GM12874 (cell line): Measurements from ENCODE around the gene SAMD4B.
A peak's percentile ranks its signal among the peaks of the same experiment; 100 is the strongest.

ENCODE experiments used
- TF ChIP-seq, protein P1 (sequence below): IDR thresholded peaks from 2 replicates; pipeline ENCODE4 v1.5.1; 2011; ENCODE audit warnings: low read depth, mild to moderate bottlenecking, control low read depth, low read length, moderate library complexity; ENCODE audit not compliant: insufficient read depth

SAMD4B gene

DNA sequence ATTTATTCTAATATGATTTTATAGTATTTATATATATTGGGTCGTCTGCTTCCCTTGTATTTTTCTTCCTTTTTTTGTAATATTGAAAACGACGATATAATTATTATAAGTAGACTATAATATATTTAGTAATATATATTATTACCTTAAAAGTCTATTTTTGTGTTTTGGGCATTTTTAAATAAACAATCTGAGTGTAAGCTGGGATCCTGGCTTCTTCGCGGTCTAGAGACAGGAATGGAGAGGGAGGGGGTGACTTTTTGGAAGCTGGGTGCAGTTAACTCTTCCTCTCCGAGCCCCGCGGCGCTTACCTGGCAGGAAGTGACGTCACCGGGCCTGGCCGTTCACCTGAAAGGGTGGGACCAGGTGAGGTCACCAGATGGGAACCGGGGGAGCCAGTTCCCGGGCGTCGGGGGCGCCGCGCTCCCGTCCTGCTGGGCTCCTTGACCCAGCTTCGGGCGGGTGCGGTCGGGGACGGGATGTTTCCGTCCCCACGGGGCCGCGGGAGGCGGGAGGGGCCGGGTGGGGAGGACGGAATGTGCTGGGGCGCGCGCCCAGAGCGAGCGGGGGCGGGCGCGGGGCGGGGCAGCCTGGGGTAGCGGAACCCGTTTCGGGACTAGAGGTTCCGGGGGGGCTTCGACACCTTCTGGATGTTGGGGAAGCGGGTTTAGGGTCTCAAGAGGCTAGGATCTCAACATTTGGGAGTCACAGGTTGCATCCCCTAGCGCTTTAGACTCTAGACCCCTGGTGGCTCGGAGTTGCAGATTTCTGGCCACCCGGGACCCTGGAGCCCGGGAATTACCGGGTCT, 67.2 kb downstream of the SAMD4B start:
- TF ChIP-seq, protein P1, sequence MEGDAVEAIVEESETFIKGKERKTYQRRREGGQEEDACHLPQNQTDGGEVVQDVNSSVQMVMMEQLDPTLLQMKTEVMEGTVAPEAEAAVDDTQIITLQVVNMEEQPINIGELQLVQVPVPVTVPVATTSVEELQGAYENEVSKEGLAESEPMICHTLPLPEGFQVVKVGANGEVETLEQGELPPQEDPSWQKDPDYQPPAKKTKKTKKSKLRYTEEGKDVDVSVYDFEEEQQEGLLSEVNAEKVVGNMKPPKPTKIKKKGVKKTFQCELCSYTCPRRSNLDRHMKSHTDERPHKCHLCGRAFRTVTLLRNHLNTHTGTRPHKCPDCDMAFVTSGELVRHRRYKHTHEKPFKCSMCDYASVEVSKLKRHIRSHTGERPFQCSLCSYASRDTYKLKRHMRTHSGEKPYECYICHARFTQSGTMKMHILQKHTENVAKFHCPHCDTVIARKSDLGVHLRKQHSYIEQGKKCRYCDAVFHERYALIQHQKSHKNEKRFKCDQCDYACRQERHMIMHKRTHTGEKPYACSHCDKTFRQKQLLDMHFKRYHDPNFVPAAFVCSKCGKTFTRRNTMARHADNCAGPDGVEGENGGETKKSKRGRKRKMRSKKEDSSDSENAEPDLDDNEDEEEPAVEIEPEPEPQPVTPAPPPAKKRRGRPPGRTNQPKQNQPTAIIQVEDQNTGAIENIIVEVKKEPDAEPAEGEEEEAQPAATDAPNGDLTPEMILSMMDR, result no peak

DNA sequence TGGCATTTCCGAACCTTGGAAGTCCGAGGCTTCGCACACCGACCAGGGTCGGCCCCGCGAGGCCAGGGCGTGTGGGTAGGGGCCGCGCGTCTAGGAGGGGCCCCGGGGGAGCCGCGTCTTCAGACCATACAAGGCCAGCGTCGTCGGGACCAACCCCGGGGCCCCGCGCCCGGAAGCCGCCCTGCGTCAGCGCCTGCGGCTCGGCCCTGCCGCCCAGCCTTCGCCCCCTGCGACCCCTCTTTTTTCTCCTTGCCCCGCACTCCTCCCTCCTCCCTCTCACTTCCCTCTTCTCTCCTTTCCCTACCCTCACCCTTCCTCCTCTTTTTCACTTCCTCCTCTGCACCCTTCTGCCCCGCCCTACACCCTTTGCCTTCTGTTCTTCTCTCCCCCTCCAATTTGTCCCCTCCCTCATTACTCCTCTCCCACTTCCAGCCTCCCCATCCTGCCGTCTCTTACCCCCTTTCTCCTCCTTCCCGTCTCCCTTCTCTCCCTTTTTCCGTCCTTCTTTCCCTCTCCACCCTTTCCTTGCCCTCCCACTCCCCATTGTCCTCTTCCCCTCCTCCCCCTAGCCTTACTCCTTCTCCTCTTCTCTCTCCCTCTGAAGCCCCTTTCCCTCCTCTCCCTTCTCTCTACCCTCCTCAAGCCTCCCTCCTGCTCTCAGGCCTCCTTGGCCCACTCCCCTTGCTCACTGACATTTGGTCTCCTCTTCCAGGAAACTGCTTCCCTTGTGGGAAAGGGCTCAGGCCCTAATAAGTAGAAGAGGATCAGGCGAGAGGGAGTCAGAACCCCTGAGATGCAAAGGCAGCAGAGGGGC, 68.0 kb downstream of the SAMD4B start:
- TF ChIP-seq, protein P1, result no peak

DNA sequence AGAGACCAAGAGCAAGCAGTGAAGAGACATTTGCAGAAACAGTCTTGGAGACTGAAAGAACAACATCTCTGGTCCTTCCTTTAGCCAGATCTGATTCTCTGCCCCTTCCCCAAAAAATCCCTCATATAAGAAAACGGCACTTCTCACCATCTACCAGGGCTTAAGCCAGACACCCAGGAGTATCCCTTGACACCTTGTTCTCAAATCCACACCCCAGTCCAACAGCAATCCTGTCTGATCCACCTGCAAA, 68.5 kb downstream of the SAMD4B start:
- TF ChIP-seq, protein P1, result no peak

DNA sequence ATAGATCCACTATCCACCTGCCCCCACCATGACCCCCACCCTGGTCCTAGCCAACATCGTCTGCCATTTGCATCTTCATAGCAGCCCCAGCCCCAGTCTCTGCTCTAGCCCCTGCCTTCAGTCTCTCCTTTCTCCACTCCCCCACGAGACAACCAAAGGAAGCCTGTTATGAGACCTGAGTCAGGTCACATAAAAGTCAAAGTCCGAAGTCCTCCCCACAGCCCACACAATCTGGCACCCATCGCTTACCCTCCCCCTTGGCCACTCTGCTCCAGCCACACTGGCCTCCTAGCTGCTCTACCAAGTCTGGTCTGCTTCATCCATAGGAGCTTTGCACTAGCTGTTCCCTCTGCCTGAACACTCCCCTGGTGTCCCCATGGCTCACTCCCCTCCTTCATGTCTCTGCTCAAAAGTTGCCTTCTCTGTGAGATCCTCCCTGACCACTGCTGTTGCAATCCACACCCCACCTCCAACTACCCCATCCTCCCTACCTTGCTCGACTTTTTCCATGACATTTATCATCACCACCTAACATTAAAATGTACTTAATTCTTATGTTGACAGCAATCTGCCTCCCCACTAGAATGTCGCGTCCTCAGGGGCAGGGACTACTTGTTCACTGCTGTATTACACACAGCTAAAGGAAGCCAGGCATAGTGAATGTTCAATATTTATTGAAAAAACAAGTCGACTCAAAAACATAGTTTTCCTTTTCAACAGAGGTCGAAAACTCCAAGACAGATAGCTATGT, 69.0 kb downstream of the SAMD4B start:
- TF ChIP-seq, protein P1, result no peak

DNA sequence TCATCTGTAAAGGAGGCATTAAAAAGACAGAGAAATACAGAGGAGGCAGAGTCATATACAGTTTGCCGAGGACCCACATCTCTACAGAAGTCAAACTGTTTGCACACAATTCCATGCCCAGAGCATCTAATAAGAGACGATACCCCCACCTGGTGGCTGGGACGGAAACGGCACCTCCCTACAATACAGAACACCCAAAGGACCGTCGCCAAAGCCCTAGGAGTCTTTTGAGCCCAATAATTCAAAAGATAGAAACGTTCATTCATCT, 69.5 kb downstream of the SAMD4B start:
- TF ChIP-seq, protein P1, result peak; percentile 75

DNA sequence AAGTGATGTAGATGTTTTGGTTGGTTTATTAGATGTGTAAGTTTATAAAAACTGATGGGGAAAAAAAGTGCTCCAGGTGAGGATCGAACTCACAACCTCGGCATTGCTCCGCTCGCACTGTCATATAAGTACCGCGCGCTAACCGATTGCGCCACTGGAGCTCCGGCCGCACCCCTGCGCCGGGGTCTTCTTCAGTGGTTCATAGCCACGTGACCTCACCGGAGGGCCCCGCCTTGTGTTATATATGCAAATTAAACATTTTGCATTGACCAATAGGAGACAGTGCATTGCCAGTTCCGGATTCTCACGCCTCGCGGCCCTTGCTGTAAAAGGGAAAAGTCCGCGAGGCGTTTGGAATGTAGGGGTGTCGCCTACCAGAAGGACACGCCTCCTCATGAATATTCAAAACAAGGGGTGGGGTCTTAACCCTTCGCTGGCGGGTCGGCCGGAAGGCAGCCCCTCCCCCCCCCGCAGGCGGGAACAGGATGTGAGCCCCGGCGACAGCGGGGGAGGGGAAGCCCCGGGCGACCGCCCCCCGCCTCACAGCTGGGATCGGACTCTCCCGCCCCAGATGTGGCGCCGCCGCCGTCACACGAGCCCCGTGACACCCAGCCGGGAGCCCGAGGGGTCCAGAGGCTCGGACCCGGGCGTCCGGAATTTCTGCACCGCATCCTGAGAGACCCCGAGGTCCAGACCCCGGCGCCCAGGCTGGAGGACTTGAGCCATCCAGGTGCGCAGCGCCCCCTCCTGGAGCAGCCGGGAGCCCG, 70.1 kb downstream of the SAMD4B start, which contains the start of gene PLEKHG2:
TSS of gene PLEKHG2 (plus strand) at position 570 of the 767 bp plus-strand sequence. CDS start 1,418 bp downstream, outside the sequence.
- TF ChIP-seq, protein P1, result peak; percentile 95

DNA sequence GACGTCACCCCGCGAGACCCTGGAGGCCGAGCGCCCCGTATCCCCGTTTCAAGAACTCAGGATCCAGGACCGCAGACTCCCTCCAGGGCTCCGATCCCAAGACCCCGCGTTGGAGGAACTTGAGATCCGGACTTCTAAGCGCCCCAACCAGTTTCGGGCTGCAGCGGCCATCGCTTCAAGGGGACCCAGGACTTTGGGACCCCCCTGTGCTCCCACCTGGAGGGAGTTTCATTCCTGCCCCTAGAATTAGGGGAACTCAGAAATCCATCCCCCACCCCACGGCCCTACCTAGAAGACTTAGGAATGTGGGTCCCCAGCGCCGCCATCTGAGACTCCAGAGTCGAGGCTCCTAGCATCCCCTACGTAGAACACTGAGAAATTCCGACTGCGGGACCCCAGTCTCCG, 70.6 kb downstream of the SAMD4B start:
- TF ChIP-seq, protein P1, result no peak
